Peyer's patch (tissue), 4 donors: Measurements from ENCODE around the gene DDC. TPM values are rescaled to one million over a fixed set of nuclear protein-coding genes. Genes with fewer than 3 reads are reported as not detected.
A peak's percentile ranks its signal among the peaks of the same experiment; 100 is the strongest.

Experiments
- DNase-seq, 3 donors: peaks; one replicate each; pipeline ENCODE4 v3.0.0-alpha.2; 2017 to 2019
- H3K27ac ChIP-seq, 4 donors: fragments of 200-600 bp; sonication (generic); one replicate each; pipeline ENCODE4 v1.5.1; 2016 to 2019
- H3K27me3 ChIP-seq, 2 donors: fragments of 200-600 bp; sonication (generic); one replicate each; pipeline ENCODE4 v1.5.1; 2019
- H3K36me3 ChIP-seq, 3 donors: fragments of 200-600 bp; sonication (generic); one replicate each; pipeline ENCODE4 v1.5.1; 2016 to 2019
- H3K4me1 ChIP-seq, 4 donors: fragments of 200-600 bp; sonication (generic); one replicate each; pipeline ENCODE4 v1.5.1; 2016 to 2019
- H3K4me3 ChIP-seq, 4 donors: fragments of 200-600 bp; sonication (generic); 1 replicate in 3 of 4; 2 replicates in 1 of 4; pipeline ENCODE4 v1.5.1; 2016 to 2019; ENCODE audit warnings: mild to moderate bottlenecking in 1 of 4
- H3K9me3 ChIP-seq, 4 donors: fragments of 200-600 bp; sonication (generic); one replicate each; pipeline ENCODE4 v1.5.1; 2016 to 2019; ENCODE audit warnings: mild to moderate bottlenecking in 1 of 4
- POLR2A ChIP-seq, 2 donors: fragments of 450-650 bp; IDR thresholded peaks; one replicate each; pipeline ENCODE4 v1.5.1; 2017; ENCODE audit warnings: antibody characterized with exemption in 2 of 2, mild to moderate bottlenecking in 2 of 2, moderate library complexity in 2 of 2
- total RNA-seq, 4 donors: library from RNA; depleted of rRNA; stranded (reverse); fragments of >200 nt; gene quantifications; one replicate each; pipeline ENCODE4 v1.1.0, GENCODE V29; 2016
- TF ChIP-seq, protein P1 (sequence below), 6 experiments: fragments of 450-650 bp in 4 of 6; fragments of 200-600 bp in 2 of 6; sonication (generic) in 1 of 6; IDR thresholded peaks; one replicate each; pipeline ENCODE4 v1.5.1; 2017 to 2019; ENCODE audit warnings: antibody characterized with exemption in 6 of 6, mild to moderate bottlenecking in 3 of 6, moderate library complexity in 1 of 6

Gene DDC
- total RNA-seq, 4 donors from 2014 or later = 56.9 to 314 (median 200) TPM

DNA sequence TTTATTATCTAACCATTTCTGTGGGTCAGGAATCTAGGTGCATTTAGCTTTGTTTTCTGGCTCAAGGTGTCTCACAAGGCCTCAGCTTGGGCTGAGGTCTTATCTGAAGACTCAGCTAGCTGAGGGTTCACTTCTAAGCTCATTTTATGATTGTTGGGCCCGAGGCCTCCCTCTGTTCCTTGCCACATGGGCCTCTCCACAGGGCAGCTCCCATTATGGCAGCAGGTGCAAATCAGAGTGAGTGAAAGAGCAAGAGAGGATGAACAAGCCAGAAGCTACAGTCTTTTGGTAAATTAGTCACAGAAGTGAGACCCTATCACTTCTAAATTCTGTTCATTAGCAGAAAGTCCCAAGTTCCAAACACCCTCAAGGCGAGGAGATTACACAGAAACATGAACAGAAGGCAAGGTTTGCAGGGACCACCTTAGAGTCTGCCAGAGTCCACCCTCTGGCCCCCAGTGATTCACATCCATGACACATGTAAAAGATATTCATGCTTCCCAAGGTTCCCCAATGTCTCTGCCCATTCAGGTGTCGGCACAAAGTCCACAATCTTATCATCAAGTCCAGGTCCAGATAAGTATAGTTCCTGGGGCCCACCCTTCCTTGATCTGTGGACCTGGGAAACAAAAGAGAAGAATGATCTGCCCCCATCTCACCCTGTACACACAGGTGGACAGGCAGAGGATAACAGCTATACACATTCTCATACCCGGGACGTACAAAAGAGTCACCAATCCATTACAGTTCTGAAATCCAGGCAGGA lies 138.7 kb downstream of the DDC start:
- DNase-seq = peak in 1 of 3 donors; percentile 68
- no peaks in the 10 kb centered on the region for H3K9me3 ChIP-seq
- no peaks in the 10 kb centered on the region for H3K27me3 ChIP-seq
- H3K4me1 ChIP-seq = no peaks in the 10 kb centered on the region
- no peaks in the 10 kb centered on the region for H3K36me3 ChIP-seq
- TF ChIP-seq POLR2A (IDR thresholded peaks at IDR 0.05) = no peak
- TF ChIP-seq, protein P1, sequence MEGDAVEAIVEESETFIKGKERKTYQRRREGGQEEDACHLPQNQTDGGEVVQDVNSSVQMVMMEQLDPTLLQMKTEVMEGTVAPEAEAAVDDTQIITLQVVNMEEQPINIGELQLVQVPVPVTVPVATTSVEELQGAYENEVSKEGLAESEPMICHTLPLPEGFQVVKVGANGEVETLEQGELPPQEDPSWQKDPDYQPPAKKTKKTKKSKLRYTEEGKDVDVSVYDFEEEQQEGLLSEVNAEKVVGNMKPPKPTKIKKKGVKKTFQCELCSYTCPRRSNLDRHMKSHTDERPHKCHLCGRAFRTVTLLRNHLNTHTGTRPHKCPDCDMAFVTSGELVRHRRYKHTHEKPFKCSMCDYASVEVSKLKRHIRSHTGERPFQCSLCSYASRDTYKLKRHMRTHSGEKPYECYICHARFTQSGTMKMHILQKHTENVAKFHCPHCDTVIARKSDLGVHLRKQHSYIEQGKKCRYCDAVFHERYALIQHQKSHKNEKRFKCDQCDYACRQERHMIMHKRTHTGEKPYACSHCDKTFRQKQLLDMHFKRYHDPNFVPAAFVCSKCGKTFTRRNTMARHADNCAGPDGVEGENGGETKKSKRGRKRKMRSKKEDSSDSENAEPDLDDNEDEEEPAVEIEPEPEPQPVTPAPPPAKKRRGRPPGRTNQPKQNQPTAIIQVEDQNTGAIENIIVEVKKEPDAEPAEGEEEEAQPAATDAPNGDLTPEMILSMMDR (IDR thresholded peaks at IDR 0.05) = no peak
- no peak overlapping the region for H3K4me3 ChIP-seq
- peak overlapping the region in 1 of 4 donors; percentile 8 for H3K27ac ChIP-seq

DNA sequence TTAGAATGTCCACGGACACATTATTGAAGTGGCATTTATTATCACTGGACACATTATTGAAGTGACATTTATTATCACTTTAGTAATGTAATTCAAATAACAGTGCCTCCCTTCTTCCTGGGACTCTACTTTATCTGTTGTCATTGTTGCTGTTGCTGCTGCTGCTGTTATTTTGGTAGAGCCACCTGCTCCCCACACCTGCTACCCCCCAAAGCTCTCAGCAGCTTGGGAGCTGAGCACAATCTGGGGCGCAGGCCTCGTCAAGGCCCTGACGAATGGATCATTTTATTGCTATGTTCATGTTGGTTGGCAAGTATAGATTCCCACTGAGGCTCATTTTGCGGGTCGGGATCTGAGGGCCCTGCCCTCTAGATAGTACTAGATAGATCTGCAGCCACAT lies 139.9 kb downstream of the DDC start:
- TF ChIP-seq, protein P1 (IDR thresholded peaks at IDR 0.05) = no peak
- TF ChIP-seq POLR2A (IDR thresholded peaks at IDR 0.05) = no peak
- Histone ChIP-seq H3K4me1 (no peaks in the 10 kb centered on the region), H3K36me3 (no peaks in the 10 kb centered on the region), H3K9me3 (no peaks in the 10 kb centered on the region), H3K4me3 (no peak overlapping the region), H3K27me3 (no peaks in the 10 kb centered on the region), H3K27ac (no peak overlapping the region)
- DNase-seq = no peak

DNA sequence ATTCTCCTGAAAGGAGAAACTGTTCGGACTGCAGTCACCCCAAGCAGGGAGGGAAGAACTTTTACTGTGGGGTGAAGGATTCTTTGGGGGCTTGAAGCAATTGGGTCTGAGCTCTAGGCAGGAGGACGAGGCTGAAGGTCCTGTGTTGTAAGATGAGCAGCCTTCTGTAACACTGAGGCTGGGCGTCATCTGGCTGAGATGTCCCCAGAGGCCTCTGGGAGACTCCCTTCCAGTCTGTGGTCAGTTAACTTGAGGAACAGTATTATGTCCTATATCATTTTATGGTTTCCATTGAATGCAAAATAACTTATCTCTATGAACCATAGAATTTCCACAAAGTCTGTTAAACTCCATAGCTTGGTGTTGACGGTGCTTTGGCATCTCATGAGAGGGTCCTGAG lies 141.3 kb downstream of the DDC start:
- Histone ChIP-seq H3K9me3 (no peaks in the 10 kb centered on the region), H3K27ac (no peak overlapping the region), H3K4me3 (no peak overlapping the region), H3K27me3 (no peaks in the 10 kb centered on the region), H3K4me1 (no peaks in the 10 kb centered on the region), H3K36me3 (no peaks in the 10 kb centered on the region)
- TF ChIP-seq, protein P1 (IDR thresholded peaks at IDR 0.05) = no peak
- TF ChIP-seq POLR2A (IDR thresholded peaks at IDR 0.05) = no peak
- no peak for DNase-seq

DNA sequence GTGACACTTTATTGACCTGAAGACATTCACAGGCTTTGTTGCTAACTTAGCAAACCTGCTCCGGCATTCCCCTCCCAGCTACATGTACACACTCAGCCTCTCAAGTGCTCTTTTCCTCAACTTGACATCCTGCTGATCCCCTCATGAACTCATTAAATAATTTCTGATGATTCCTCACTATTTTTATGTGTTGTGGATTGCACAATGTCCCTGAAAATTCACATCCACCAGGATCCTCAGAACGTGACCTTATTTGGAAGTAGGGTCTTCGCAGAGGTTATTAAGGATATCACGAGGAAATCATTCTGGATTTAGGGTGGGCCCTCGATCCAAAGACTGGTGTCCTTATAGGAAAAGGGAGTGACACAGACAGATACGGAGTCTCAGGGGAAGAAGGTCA lies 142.3 kb downstream of the DDC start:
- Histone ChIP-seq H3K27me3 (no peaks in the 10 kb centered on the region), H3K9me3 (no peaks in the 10 kb centered on the region), H3K4me1 (no peaks in the 10 kb centered on the region), H3K4me3 (no peak overlapping the region), H3K36me3 (no peaks in the 10 kb centered on the region), H3K27ac (no peak overlapping the region)
- DNase-seq = no peak
- TF ChIP-seq POLR2A (IDR thresholded peaks at IDR 0.05) = no peak
- TF ChIP-seq, protein P1 (IDR thresholded peaks at IDR 0.05) = no peak

DNA sequence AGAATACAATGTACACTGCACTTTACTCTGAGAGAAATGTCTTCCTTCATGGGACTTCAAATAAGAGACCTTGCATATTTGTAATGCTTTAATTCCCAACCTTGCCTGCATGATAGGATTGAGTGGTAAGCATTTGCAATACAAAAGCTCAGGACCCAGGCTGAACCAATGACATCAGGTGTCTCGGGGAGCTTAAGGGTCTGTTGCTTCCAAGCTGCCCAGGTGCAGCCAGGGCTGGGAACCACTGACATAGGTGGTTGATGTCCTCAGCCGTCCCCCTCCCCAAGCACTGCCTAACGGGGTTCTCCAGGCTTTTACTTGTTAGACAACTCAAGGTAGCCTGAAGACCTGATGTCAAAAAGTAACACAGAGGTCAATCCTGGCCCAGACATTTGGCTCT lies 144.2 kb downstream of the DDC start:
- DNase-seq = no peak
- H3K9me3 ChIP-seq = no peaks in the 10 kb centered on the region
- no peak overlapping the region for H3K4me3 ChIP-seq
- TF ChIP-seq, protein P1 (IDR thresholded peaks at IDR 0.05) = no peak
- no peak for TF ChIP-seq POLR2A (IDR thresholded peaks at IDR 0.05)
- no peaks in the 10 kb centered on the region for H3K36me3 ChIP-seq
- H3K27me3 ChIP-seq = no peaks in the 10 kb centered on the region
- H3K4me1 ChIP-seq = peaks cover 0 to 3% (median 0%) of the 10 kb centered on the region in 4 donors
- H3K27ac ChIP-seq = no peak overlapping the region
